ENCODE results near the gene PCDH12.

GRCh38 chr5:141948812-141949211, 9.2 kb downstream of the PCDH12 start:
- TF ChIP-seq, protein P1, sequence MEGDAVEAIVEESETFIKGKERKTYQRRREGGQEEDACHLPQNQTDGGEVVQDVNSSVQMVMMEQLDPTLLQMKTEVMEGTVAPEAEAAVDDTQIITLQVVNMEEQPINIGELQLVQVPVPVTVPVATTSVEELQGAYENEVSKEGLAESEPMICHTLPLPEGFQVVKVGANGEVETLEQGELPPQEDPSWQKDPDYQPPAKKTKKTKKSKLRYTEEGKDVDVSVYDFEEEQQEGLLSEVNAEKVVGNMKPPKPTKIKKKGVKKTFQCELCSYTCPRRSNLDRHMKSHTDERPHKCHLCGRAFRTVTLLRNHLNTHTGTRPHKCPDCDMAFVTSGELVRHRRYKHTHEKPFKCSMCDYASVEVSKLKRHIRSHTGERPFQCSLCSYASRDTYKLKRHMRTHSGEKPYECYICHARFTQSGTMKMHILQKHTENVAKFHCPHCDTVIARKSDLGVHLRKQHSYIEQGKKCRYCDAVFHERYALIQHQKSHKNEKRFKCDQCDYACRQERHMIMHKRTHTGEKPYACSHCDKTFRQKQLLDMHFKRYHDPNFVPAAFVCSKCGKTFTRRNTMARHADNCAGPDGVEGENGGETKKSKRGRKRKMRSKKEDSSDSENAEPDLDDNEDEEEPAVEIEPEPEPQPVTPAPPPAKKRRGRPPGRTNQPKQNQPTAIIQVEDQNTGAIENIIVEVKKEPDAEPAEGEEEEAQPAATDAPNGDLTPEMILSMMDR (IDR thresholded peaks at IDR 0.05), result no peak
- TF ChIP-seq POLR2A (IDR thresholded peaks at IDR 0.05), result no peak

Measured in heart left ventricle (tissue), 13 donors.